HepG2 (cell line): ENCODE results near the gene PHF3. TPM values are rescaled to one million over a fixed set of nuclear protein-coding genes. Genes with fewer than 3 reads are reported as not detected.

Experiments
- AHDC1 ChIP-seq: sonication (generic); formaldehyde crosslinking; IDR thresholded peaks from 2 replicates; pipeline ENCODE4 v1.5.1; 2020; ENCODE audit warnings: mild to moderate bottlenecking, missing genetic modification reagents, borderline replicate concordance
- ARID3A ChIP-seq: IDR thresholded peaks from 2 replicates; pipeline ENCODE4 v1.6.1; 2012; ENCODE audit warnings: low read depth, low read length, improper control_type of control experiment
- BCL6 ChIP-seq: IDR thresholded peaks from 2 replicates; pipeline ENCODE4 v1.6.1; 2016; ENCODE audit warnings: missing genetic modification reagents, missing compliant biosample characterization
- DDIT3 ChIP-seq: sonication (generic); formaldehyde crosslinking; IDR thresholded peaks from 2 replicates; pipeline ENCODE4 v1.4.0; 2020; ENCODE audit warnings: mild to moderate bottlenecking, missing genetic modification reagents
- FOXA3 ChIP-seq: IDR thresholded peaks from 2 replicates; pipeline ENCODE4 v1.6.1; 2016; ENCODE audit warnings: missing genetic modification reagents, missing compliant biosample characterization
- FOXP1 ChIP-seq, 2 experiments: fragments of 450-650 bp in 1 of 2; IDR thresholded peaks; 2 replicates each; pipeline ENCODE4 v1.6.1; 2017 to 2018; ENCODE audit warnings: antibody characterized with exemption in 1 of 2
- MBD4 ChIP-seq: IDR thresholded peaks from 2 replicates; pipeline ENCODE4 v1.6.1; 2012; ENCODE audit warnings: low read length, inconsistent platforms, borderline replicate concordance
- NCOR1 ChIP-seq: fragments of 200-600 bp; sonication (generic); IDR thresholded peaks from 2 replicates; pipeline ENCODE4 v1.7.0; 2017; ENCODE audit warnings: antibody characterized with exemption, low read length, borderline replicate concordance
- PAXIP1 ChIP-seq: sonication (generic); formaldehyde crosslinking; conservative IDR thresholded peaks from 2 replicates; pipeline ENCODE4 v1.4.0; 2020; ENCODE audit warnings: mild to moderate bottlenecking, missing genetic modification reagents, moderate library complexity
- RBFOX2 ChIP-seq: fragments of 200-400 bp; formaldehyde crosslinking; IDR thresholded peaks from 2 replicates; pipeline ENCODE4 v1.6.1; 2017; ENCODE audit warnings: low read depth, mild to moderate bottlenecking, low read length
- SAP130 ChIP-seq: IDR thresholded peaks from 2 replicates; pipeline ENCODE4 v1.6.1; 2016; ENCODE audit warnings: low read depth
- SOX5 ChIP-seq: IDR thresholded peaks from 2 replicates; pipeline ENCODE4 v1.6.1; 2016; ENCODE audit warnings: borderline replicate concordance
- SOX6 ChIP-seq, 2 experiments: fragments of 450-650 bp in 1 of 2; sonication (generic) in 1 of 2; formaldehyde crosslinking in 1 of 2; IDR thresholded peaks; 2 replicates each; pipeline versions ENCODE4 v1.4.0 to v1.6.1; 2017 to 2020; ENCODE audit warnings: antibody characterized with exemption in 1 of 2, mild to moderate bottlenecking in 1 of 2, missing genetic modification reagents in 1 of 2
- TAF1 ChIP-seq: sonication (generic); formaldehyde crosslinking; IDR thresholded peaks from 2 replicates; pipeline ENCODE4 v1.4.0; 2020; ENCODE audit warnings: missing genetic modification reagents
- TBX2 ChIP-seq: sonication (generic); formaldehyde crosslinking; IDR thresholded peaks from 2 replicates; pipeline ENCODE4 v1.5.0; 2020; ENCODE audit warnings: missing genetic modification reagents, mild to moderate bottlenecking, borderline replicate concordance
- ZGPAT ChIP-seq: IDR thresholded peaks from 2 replicates; pipeline ENCODE4 v1.6.1; 2016; ENCODE audit warnings: mild to moderate bottlenecking
- ZNF335 ChIP-seq: sonication (generic); formaldehyde crosslinking; IDR thresholded peaks from 2 replicates; pipeline ENCODE4 v1.4.0; 2020; ENCODE audit warnings: missing genetic modification reagents
- polyA plus RNA-seq, 8 experiments: library from polyadenylated mRNA; depleted of rRNA in 3 of 8; stranded (reverse) in 7 of 8; unstranded in 1 of 8; fragments of >200 nt; fragmentation: Illumina TruSeq in 4 of 8; extraction: Trizol in 4 of 8; gene quantifications; 2 replicates each; pipeline versions ENCODE4 v1.2.1 to v1.2.3, GENCODE V29; 2011 to 2016; ENCODE audit warnings: low read depth in 4 of 8, missing spikeins in 1 of 8, mixed read lengths in 1 of 8; ENCODE audit not compliant: insufficient read depth in 1 of 8
- total RNA-seq, 5 experiments: library from RNA; depleted of rRNA; stranded (reverse); fragments of >200 nt; fragmentation: Illumina TruSeq; extraction: Trizol; gene quantifications; 2 replicates each; pipeline ENCODE4 v1.2.3, GENCODE V29; 2016; ENCODE audit warnings: low read depth in 1 of 5

The PHF3 gene
- total and polyA plus RNA-seq, 2 of the 13 experiments (the other 11 are each of a cell fraction or from before 2014, with no cell fraction given): 19.8 to 70.4 TPM

GRCh38 chr6:63677282-63677681 is 41.7 kb downstream of the PHF3 start (continued):
- TF ChIP-seq NCOR1: peak; percentile 84; the same call in 1 of the 2 replicates
- TF ChIP-seq BCL6 (CRISPR knock-in tag): peak; percentile 26; the same call in 1 of the 2 replicates
- peak; percentile 49; the same call in 1 of the 2 replicates for TF ChIP-seq PAXIP1 (CRISPR knock-in tag)
- no peak for TF ChIP-seq RBFOX2
- TF ChIP-seq SOX5: peak; percentile 78; the same call in 1 of the 2 replicates
- no peak for TF ChIP-seq TAF1 (CRISPR knock-in tag)
- TF ChIP-seq TBX2 (CRISPR knock-in tag): peak; percentile 13; the same call in 1 of the 2 replicates
- TF ChIP-seq SOX6 (IDR thresholded peaks at IDR 0.05): no peak
- TF ChIP-seq SOX6 (CRISPR knock-in tag; IDR thresholded peaks at IDR 0.05): peak; percentile 49; the same call in 1 of the 2 replicates
- peak; percentile 38; the same call in 1 of the 2 replicates for TF ChIP-seq MBD4
- peak; percentile 97 for TF ChIP-seq ARID3A
- TF ChIP-seq ZGPAT (CRISPR knock-in tag): peak; percentile 64
- 0 out of 2 replicates have a peak, but pooled peaks have one; percentile 27 for TF ChIP-seq ZNF335 (CRISPR knock-in tag)
- TF ChIP-seq DDIT3 (CRISPR knock-in tag): no peak
- TF ChIP-seq FOXP1 (IDR thresholded peaks at IDR 0.05): peak; percentile 87
- TF ChIP-seq FOXP1 (CRISPR knock-in tag; IDR thresholded peaks at IDR 0.05): peak; percentile 80
- peak; percentile 74 for TF ChIP-seq SAP130
- TF ChIP-seq FOXA3 (CRISPR knock-in tag): peak; percentile 87
- TF ChIP-seq AHDC1 (CRISPR knock-in tag): peak; percentile 78; the same call in 1 of the 2 replicates
